ENCODE results near the gene DSCAM. TPM values are rescaled to one million over a fixed set of nuclear protein-coding genes. Genes with fewer than 3 reads are reported as not detected.

DSCAM gene
- total RNA-seq, 1 donor: not detected

- DNase-seq (ENCODE audit: low read depth): no peak
- H3K4me3 ChIP-seq (ENCODE audit: low read depth, low read length): no peak overlapping the region
- no peak for TF ChIP-seq CTCF (IDR thresholded peaks at IDR 0.05; ENCODE audit: insufficient read depth, low read depth, low read length)
Measured at GRCh38 chr21:40706176-40706575, 140.8 kb downstream of the DSCAM start.

- no peak for TF ChIP-seq CTCF (IDR thresholded peaks at IDR 0.05; ENCODE audit: insufficient read depth, low read depth, low read length)
- no peak for DNase-seq (ENCODE audit: low read depth)
- H3K4me3 ChIP-seq (ENCODE audit: low read depth, low read length): no peak overlapping the region
Measured at GRCh38 chr21:40704141-40704540, 142.8 kb downstream of the DSCAM start.

- no peak overlapping the region for H3K4me3 ChIP-seq (ENCODE audit: low read depth, low read length)
- DNase-seq (ENCODE audit: low read depth): no peak
- TF ChIP-seq CTCF (IDR thresholded peaks at IDR 0.05; ENCODE audit: insufficient read depth, low read depth, low read length): no peak
Measured at GRCh38 chr21:40699366-40699765, 147.6 kb downstream of the DSCAM start.

- DNase-seq (ENCODE audit: low read depth): no peak
- TF ChIP-seq CTCF (IDR thresholded peaks at IDR 0.05; ENCODE audit: insufficient read depth, low read depth, low read length): no peak
- H3K4me3 ChIP-seq (ENCODE audit: low read depth, low read length): no peak overlapping the region
Measured at GRCh38 chr21:40696246-40696645, 150.7 kb downstream of the DSCAM start.

- TF ChIP-seq CTCF (IDR thresholded peaks at IDR 0.05; ENCODE audit: insufficient read depth, low read depth, low read length): no peak
- H3K4me3 ChIP-seq (ENCODE audit: low read depth, low read length): no peak overlapping the region
- DNase-seq (ENCODE audit: low read depth): no peak
Measured at GRCh38 chr21:40689840-40690360, 157.1 kb downstream of the DSCAM start.

GRCh38 chr21:40689217-40689616 is 157.7 kb downstream of the DSCAM start:
- DNase-seq (ENCODE audit: low read depth): no peak

More at GRCh38 chr21:40689217-40689616, 157.7 kb downstream of the DSCAM start:
- H3K4me3 ChIP-seq (ENCODE audit: low read depth, low read length): no peak overlapping the region
- TF ChIP-seq CTCF (IDR thresholded peaks at IDR 0.05; ENCODE audit: insufficient read depth, low read depth, low read length): no peak
